OCI-LY7 (cell line): ENCODE results near the gene PRR15L.

ENCODE experiments used
- EZH2phosphoT487 ChIP-seq: fragments of 200-600 bp; sonication (generic); IDR thresholded peaks from 2 replicates; pipeline ENCODE4 v1.6.1; 2018; ENCODE audit warnings: low read depth, borderline replicate concordance, mild to moderate bottlenecking, mixed run types, antibody characterized with exemption, low read length, moderate library complexity, mixed read lengths
- TF ChIP-seq, protein P1 (sequence below): fragments of 200-600 bp; sonication (generic); conservative IDR thresholded peaks from 2 replicates; pipeline ENCODE4 v1.5.1; 2014; ENCODE audit warnings: mild to moderate bottlenecking, antibody characterized with exemption, low read length, moderate library complexity, mixed read lengths

DNA sequence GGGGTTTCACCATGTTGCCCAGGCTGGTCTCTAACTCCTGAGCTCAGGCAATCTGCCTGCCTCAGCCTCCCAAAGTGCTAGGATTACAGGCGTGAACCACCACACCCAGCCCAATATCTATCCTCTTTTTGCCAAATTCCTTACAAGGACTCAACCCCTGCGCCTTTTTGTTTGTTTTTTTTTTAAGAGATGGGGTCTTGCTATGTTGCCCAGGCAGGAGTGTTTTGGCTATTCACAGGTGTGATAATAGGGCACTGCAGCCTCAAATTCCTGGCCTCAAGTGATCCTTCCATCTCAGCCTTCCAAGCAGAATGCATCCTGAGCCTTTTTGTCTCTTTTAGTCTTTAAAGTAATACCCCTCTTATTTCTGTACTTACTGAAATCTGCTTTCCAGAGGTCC is 44.6 kb downstream of the PRR15L start:
- TF ChIP-seq, protein P1, sequence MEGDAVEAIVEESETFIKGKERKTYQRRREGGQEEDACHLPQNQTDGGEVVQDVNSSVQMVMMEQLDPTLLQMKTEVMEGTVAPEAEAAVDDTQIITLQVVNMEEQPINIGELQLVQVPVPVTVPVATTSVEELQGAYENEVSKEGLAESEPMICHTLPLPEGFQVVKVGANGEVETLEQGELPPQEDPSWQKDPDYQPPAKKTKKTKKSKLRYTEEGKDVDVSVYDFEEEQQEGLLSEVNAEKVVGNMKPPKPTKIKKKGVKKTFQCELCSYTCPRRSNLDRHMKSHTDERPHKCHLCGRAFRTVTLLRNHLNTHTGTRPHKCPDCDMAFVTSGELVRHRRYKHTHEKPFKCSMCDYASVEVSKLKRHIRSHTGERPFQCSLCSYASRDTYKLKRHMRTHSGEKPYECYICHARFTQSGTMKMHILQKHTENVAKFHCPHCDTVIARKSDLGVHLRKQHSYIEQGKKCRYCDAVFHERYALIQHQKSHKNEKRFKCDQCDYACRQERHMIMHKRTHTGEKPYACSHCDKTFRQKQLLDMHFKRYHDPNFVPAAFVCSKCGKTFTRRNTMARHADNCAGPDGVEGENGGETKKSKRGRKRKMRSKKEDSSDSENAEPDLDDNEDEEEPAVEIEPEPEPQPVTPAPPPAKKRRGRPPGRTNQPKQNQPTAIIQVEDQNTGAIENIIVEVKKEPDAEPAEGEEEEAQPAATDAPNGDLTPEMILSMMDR = no peak
- no peak for TF ChIP-seq EZH2phosphoT487
